Naive thymus-derived CD4-positive, alpha-beta T cell (primary cell): Measurements from ENCODE around the gene CDH16. TPM values are rescaled to one million over a fixed set of nuclear protein-coding genes. Genes with fewer than 3 reads are reported as not detected.
"Not testable (repeated sequence)": the region's sequence is repeated elsewhere in the genome, so short reads cannot be mapped to it uniquely, and the experiment has no call there.

ENCODE experiments used
- ATAC-seq: fragments of 150-1000 bp; cut with Tn5 transposase; 2 replicates; pipeline ENCODE4 v1.10.0; 2021; ENCODE audit warnings: mild to moderate bottlenecking, moderate library complexity
- CTCF ChIA-PET: fragments of 350-600 bp; sonication (Branson Sonifier 250); formaldehyde crosslinking; loops from one replicate; lab custom pipeline; 2021; ENCODE audit warnings: antibody characterized with exemption; lab: Charles Lee
- POLR2A ChIA-PET: fragments of 350-600 bp; sonication (Branson Sonifier 250); formaldehyde crosslinking; loops from one replicate; lab custom pipeline; 2021; ENCODE audit warnings: antibody characterized with exemption, inconsistent platforms; lab: Charles Lee
- DNase-seq, 9 donors: peaks; one replicate each; pipeline versions ENCODE4 v3.0.0 to v3.0.0-alpha.2; 2020 to 2022; ENCODE audit warnings: mixed read lengths in 1 of 9
- H3K27ac ChIP-seq: one replicate; pipeline ENCODE4 v1.7.0; 2013; ENCODE audit warnings: mild to moderate bottlenecking, low read depth, low read length, moderate library complexity
- H3K27me3 ChIP-seq, 2 donors: one replicate each; pipeline ENCODE4 v1.7.0; 2013; ENCODE audit warnings: low read length in 2 of 2, mild to moderate bottlenecking in 2 of 2, moderate library complexity in 2 of 2; ENCODE audit not compliant: control insufficient read depth in 2 of 2, insufficient read depth in 2 of 2
- H3K36me3 ChIP-seq, 3 experiments: 1 replicate in 2 of 3; 2 replicates in 1 of 3; pipeline ENCODE4 v1.7.0; 2013; ENCODE audit warnings: low read length in 3 of 3, mild to moderate bottlenecking in 3 of 3, moderate library complexity in 1 of 3; ENCODE audit not compliant: insufficient read depth in 3 of 3, control insufficient read depth in 2 of 3
- H3K4me1 ChIP-seq, 2 donors: one replicate each; pipeline ENCODE4 v1.7.0; 2013; ENCODE audit warnings: low read length in 2 of 2, mild to moderate bottlenecking in 2 of 2, moderate library complexity in 1 of 2; ENCODE audit not compliant: control insufficient read depth in 2 of 2, insufficient read depth in 2 of 2
- H3K4me3 ChIP-seq: 2 replicates; pipeline ENCODE4 v1.7.0; 2013; ENCODE audit warnings: mild to moderate bottlenecking, low read length
- H3K9me3 ChIP-seq, 3 experiments: 1 replicate in 2 of 3; 2 replicates in 1 of 3; pipeline ENCODE4 v1.7.0; 2013; ENCODE audit warnings: low read length in 3 of 3; ENCODE audit not compliant: control insufficient read depth in 2 of 3
- H3K27ac Mint-ChIP-seq, 9 donors: one replicate each; pipeline ENCODE4 v1.8.0; 2020 to 2022; ENCODE audit warnings: mixed read lengths in 9 of 9, mild to moderate bottlenecking in 8 of 9, moderate library complexity in 5 of 9, inconsistent platforms in 2 of 9
- H3K27me3 Mint-ChIP-seq, 5 donors: one replicate each; pipeline ENCODE4 v1.8.0; 2021 to 2022; ENCODE audit warnings: mixed read lengths in 5 of 5, mild to moderate bottlenecking in 1 of 5
- H3K36me3 Mint-ChIP-seq, 5 donors: one replicate each; pipeline ENCODE4 v1.8.0; 2020 to 2022; ENCODE audit warnings: mixed read lengths in 5 of 5, mild to moderate bottlenecking in 3 of 5, inconsistent platforms in 1 of 5
- H3K4me1 Mint-ChIP-seq, 7 donors: one replicate each; pipeline ENCODE4 v1.8.0; 2020 to 2022; ENCODE audit warnings: mixed read lengths in 7 of 7, mild to moderate bottlenecking in 3 of 7, inconsistent platforms in 1 of 7
- H3K4me3 Mint-ChIP-seq, 10 donors: one replicate each; pipeline ENCODE4 v1.8.0; 2020 to 2022; ENCODE audit warnings: mild to moderate bottlenecking in 10 of 10, mixed read lengths in 10 of 10, moderate library complexity in 6 of 10, inconsistent platforms in 2 of 10
- H3K9me3 Mint-ChIP-seq, 11 donors: one replicate each; pipeline ENCODE4 v1.8.0; 2020 to 2022; ENCODE audit warnings: mixed read lengths in 11 of 11, mild to moderate bottlenecking in 4 of 11, inconsistent platforms in 1 of 11, moderate library complexity in 1 of 11
- intact Hi-C, 2 donors: fragments of 100-400 bp; cut with micrococcal nuclease; formaldehyde crosslinking; loops; one replicate each; pipeline ENCODE4 v1.15.1; 2023
- polyA plus RNA-seq, 2 donors: library from polyadenylated mRNA; unstranded; fragments of 300-500 nt; fragmentation: Illumina TruSeq; gene quantifications; one replicate each; pipeline ENCODE4 v1.2.3, GENCODE V29; 2021
- total RNA-seq, 6 experiments: library from RNA in 5 of 6; stranded (reverse) in 5 of 6; gene quantifications; 1 replicate in 5 of 6; 2 replicates in 1 of 6; pipeline ENCODE4 v1.2.3 and lab custom pipeline; 2021 to 2026

The CDH16 gene
- total and polyA plus RNA-seq, 7 experiments from 2014 or later = not detected

GRCh38 chr16:66900721-66901441 is 17.8 kb downstream of the CDH16 start:
- H3K4me1 ChIP-seq = peaks cover 0 to 8% of the 10 kb centered on the region in 2 donors
- DNase-seq = no peak

DNA sequence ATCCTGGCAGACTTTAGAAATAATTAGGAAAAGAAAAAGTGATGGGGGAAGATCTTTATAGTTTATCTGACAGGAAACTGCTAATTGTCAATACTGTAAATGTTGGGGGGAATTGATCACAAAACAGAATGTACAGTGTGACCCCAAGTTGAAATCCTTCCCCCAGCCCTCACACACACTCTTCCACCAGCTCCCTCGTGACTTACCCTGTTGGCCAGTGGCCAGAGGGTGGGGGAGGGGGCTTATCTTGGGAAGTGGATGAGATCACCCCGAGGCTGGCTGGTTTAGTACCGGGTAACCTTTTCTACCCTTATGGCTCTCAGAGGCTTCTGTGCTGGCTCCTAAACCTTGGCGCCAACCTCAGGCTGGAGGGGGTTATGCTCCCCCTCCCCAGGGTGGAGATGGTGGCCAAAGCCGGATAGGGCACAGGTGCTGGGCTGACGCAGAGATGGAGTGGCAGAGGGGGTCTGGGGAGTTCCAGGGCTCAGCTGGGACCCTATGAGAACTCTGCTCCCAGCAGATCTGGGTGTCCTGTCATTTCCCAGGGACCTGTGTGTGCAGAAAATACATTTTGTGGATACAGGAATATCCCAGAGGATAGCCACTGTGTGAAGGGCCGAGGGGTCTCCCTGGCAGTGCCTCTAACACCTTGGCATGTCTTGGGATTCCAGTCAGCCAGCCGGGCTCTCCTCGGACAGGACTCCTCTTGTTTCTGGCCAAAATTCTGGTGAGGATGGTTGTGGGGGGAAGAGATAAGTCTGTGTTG is 18.6 kb downstream of the CDH16 start:
- intact Hi-C loops = loop anchor here in 1 of 2 donors (5.0 to 10.0 kb wide), 2 partner anchors 47 to 115 kb away; no protein-coding TSS in a partner anchor
- Histone ChIP-seq H3K9me3 (no peaks in the 10 kb centered on the region), H3K36me3 (no peaks in the 10 kb centered on the region), H3K27me3 (no peaks in the 10 kb centered on the region), H3K4me3 (no peak overlapping the region), H3K4me1 (peaks cover 0 to under 1% of the 10 kb centered on the region in 2 donors), H3K27ac (no peak overlapping the region)
- ChIA-PET POLR2A (no interaction called here), CTCF (no interaction called here)
- ATAC-seq (no peak), DNase-seq (no peak)
- Mint-ChIP-seq H3K9me3 (no peaks in the 10 kb centered on the region), H3K4me1 (peaks cover 0 to 7% (median 3%) of the 10 kb centered on the region in 7 donors), H3K27ac (no peak overlapping the region), H3K4me3 (no peak overlapping the region), H3K36me3 (no peaks in the 10 kb centered on the region), H3K27me3 (no peaks in the 10 kb centered on the region)

More at GRCh38 chr16:66900721-66901441, 17.8 kb downstream of the CDH16 start:
- H3K9me3 ChIP-seq = no peaks in the 10 kb centered on the region
- Mint-ChIP-seq H3K4me1 (peaks cover 2 to 7% (median 4%) of the 10 kb centered on the region in 7 donors), H3K4me3 (no peak overlapping the region), H3K27me3 (no peaks in the 10 kb centered on the region), H3K36me3 (no peaks in the 10 kb centered on the region), H3K27ac (no peak overlapping the region), H3K9me3 (no peaks in the 10 kb centered on the region)
- no peak for ATAC-seq
- CTCF ChIA-PET = no interaction called here
- H3K4me3 ChIP-seq = no peak overlapping the region
- H3K27me3 ChIP-seq = no peaks in the 10 kb centered on the region
- intact Hi-C loops = no loop called here
- no peaks in the 10 kb centered on the region for H3K36me3 ChIP-seq
- no peak overlapping the region for H3K27ac ChIP-seq
- POLR2A ChIA-PET = no interaction called here

GRCh38 chr16:66899310-66899944 is 19.3 kb downstream of the CDH16 start:
- CTCF ChIA-PET = no interaction called here
- intact Hi-C loops = loop anchor here in 1 of 2 donors (5.0 to 10.0 kb wide), 2 partner anchors 48 to 115 kb away; no protein-coding TSS in a partner anchor
- POLR2A ChIA-PET = no interaction called here
- Histone ChIP-seq H3K4me1 (no peaks in the 10 kb centered on the region), H3K27me3 (no peaks in the 10 kb centered on the region), H3K4me3 (no peak overlapping the region), H3K36me3 (no peaks in the 10 kb centered on the region), H3K27ac (no peak overlapping the region), H3K9me3 (no peaks in the 10 kb centered on the region)
- no peaks in the 10 kb centered on the region for H3K27me3 Mint-ChIP-seq
- no peak overlapping the region for H3K27ac Mint-ChIP-seq
- H3K4me3 Mint-ChIP-seq = no peak overlapping the region
- peaks cover 0 to 12% (median 3%) of the 10 kb centered on the region in 7 donors for H3K4me1 Mint-ChIP-seq
- ATAC-seq (no peak), DNase-seq (no peak)
- H3K9me3 Mint-ChIP-seq = no peaks in the 10 kb centered on the region
- no peaks in the 10 kb centered on the region for H3K36me3 Mint-ChIP-seq

DNA sequence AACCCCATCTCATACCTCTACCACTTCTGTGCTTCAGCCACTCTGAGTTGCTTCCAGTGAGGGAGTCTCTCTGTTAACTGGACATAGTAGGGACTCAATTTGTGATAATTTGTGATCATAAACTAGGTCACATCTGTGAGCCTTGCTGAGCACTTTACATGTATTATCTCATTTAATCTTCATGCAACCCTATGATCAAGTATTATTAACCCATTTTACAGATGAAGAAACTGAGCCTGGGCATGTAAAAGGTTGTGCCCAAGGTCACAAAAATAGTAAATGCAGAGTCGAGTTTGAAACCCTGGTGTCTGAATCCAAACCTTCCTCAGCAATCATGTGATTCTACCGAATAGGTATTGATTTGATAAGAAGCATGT is 19.8 kb downstream of the CDH16 start:
- Mint-ChIP-seq H3K27ac (no peak overlapping the region), H3K4me3 (no peak overlapping the region), H3K9me3 (no peaks in the 10 kb centered on the region), H3K27me3 (no peaks in the 10 kb centered on the region), H3K36me3 (no peaks in the 10 kb centered on the region), H3K4me1 (peaks cover 0 to 13% (median 3%) of the 10 kb centered on the region in 7 donors)
- DNase-seq (no peak), ATAC-seq (no peak)
- CTCF ChIA-PET = no interaction called here
- Histone ChIP-seq H3K27ac (no peak overlapping the region), H3K4me3 (no peak overlapping the region), H3K36me3 (no peaks in the 10 kb centered on the region), H3K9me3 (no peaks in the 10 kb centered on the region), H3K4me1 (no peaks in the 10 kb centered on the region), H3K27me3 (no peaks in the 10 kb centered on the region)
- intact Hi-C loops = loop anchor here in 1 of 2 donors (5.0 to 10.0 kb wide), 2 partner anchors 48 to 116 kb away; no protein-coding TSS in a partner anchor
- POLR2A ChIA-PET = interaction anchor here (1.3 kb wide), 1 partner anchor 16 kb away, joined by 3 read pairs; no protein-coding TSS in a partner anchor

DNA sequence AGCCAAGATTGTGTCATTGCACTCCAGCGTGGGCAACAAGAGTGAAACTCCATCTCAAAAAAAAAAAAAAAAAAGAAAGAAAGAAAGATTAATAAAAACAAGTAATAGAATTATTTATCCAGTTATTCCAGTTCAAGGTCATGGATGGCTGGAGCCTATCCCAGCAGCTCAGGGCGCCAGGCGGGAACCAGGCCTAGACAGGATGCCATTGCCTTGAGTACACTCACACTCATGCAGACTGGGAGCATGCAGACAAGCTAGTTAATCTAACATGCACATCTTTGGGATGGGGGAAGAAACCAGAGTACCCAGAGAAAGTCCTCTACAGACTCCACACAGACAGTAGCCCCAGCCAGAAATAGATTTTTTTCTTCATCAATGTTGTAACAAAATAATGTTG is 20.5 kb downstream of the CDH16 start:
- Mint-ChIP-seq H3K4me1 (peaks cover 0 to 15% (median 5%) of the 10 kb centered on the region in 7 donors), H3K27me3 (no peaks in the 10 kb centered on the region), H3K9me3 (no peaks in the 10 kb centered on the region), H3K27ac (no peak overlapping the region), H3K4me3 (no peak overlapping the region), H3K36me3 (peaks cover 0 to under 1% (median 0%) of the 10 kb centered on the region in 5 donors)
- DNase-seq = no peak
- Histone ChIP-seq H3K27me3 (no peaks in the 10 kb centered on the region), H3K4me1 (no peaks in the 10 kb centered on the region), H3K4me3 (no peak overlapping the region), H3K9me3 (no peaks in the 10 kb centered on the region), H3K27ac (no peak overlapping the region), H3K36me3 (no peaks in the 10 kb centered on the region)
- CTCF ChIA-PET = no interaction called here
- POLR2A ChIA-PET = interaction anchor here (1.0 to 1.3 kb wide), 2 partner anchors 16 to 17 kb away, joined by 3 read pairs; partner anchors contain the start of gene PDP2
- ATAC-seq = no peak
- intact Hi-C loops = loop anchor here in 1 of 2 donors (5.0 to 10.0 kb wide), 2 partner anchors 49 to 117 kb away; no protein-coding TSS in a partner anchor

DNA sequence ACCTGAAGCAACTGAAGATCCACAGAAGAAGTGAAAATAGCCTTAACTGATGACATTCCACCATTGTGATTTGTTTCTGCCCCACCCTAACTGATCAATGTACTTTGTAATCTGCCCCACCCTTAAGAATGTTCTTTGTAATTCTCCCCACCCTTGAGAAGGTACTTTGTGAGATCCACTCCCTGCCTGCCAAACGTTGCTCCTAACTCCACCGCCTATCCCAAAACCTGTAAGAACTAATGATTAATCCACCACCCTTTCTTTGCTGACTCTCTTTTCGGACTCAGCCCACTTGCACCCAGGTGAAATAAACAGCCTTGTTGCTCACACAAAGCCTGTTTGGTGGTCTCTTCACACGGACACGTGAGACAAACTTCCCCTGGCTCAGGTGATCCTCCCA is 22.0 kb downstream of the CDH16 start:
- CTCF ChIA-PET = interaction anchor here (0.6 kb wide), 1 partner anchor 227 kb away, joined by 6 read pairs; no protein-coding TSS in a partner anchor
- not testable (repeated sequence) for H3K27me3 ChIP-seq, ATAC-seq, H3K4me3 ChIP-seq, DNase-seq, H3K27ac ChIP-seq, H3K27ac Mint-ChIP-seq, H3K9me3 ChIP-seq, H3K4me3 Mint-ChIP-seq, H3K36me3 ChIP-seq, H3K27me3 Mint-ChIP-seq, H3K9me3 Mint-ChIP-seq, H3K36me3 Mint-ChIP-seq, H3K4me1 ChIP-seq
- peaks cover 0 to 24% (median 12%) of the 10 kb centered on the region in 7 donors for H3K4me1 Mint-ChIP-seq
- POLR2A ChIA-PET = interaction anchor here (0.7 to 0.9 kb wide), 2 partner anchors 36 to 37 kb away, joined by 3 read pairs; no protein-coding TSS in a partner anchor
- intact Hi-C loops = loop anchor here in 1 of 2 donors (5.0 to 10.0 kb wide), 2 partner anchors 51 to 118 kb away; no protein-coding TSS in a partner anchor
